T-cell (primary cell): ENCODE data around the gene TKFC. TPM values are rescaled to one million over a fixed set of nuclear protein-coding genes. Genes with fewer than 3 reads are reported as not detected.

Source experiments
- ATAC-seq, 4 experiments: fragments of 200-7000 bp in 3 of 4; fragments of 150-1000 bp in 1 of 4; cut with Tn5 transposase; replicated peaks in 1 of 4; 1 replicate in 3 of 4; 2 replicates in 1 of 4; pipeline ENCODE4 v1.10.0; 2021; ENCODE audit warnings: moderate library complexity in 3 of 4, mild to moderate bottlenecking in 2 of 4, moderate number of reproducible peaks in 1 of 4
- CTCF ChIA-PET, 2 donors: fragments of 300-600 bp; sonication (Branson Sonifier 250); formaldehyde crosslinking; loops; one replicate each; lab custom pipeline; 2022; ENCODE audit warnings: antibody characterized with exemption in 2 of 2; lab: Charles Lee
- POLR2A ChIA-PET, 2 donors: fragments of 300-600 bp; sonication (Branson Sonifier 250); formaldehyde crosslinking; loops; one replicate each; lab custom pipeline; 2022; ENCODE audit warnings: antibody characterized with exemption in 2 of 2; lab: Charles Lee
- DNase-seq, 35 experiments: peaks; one replicate each; pipeline versions ENCODE4 v3.0.0 to v3.0.0-alpha.2; 2013 to 2023
- H3K27ac ChIP-seq: one replicate; pipeline ENCODE4 v1.5.1; 2013; ENCODE audit warnings: low read length
- H3K27me3 ChIP-seq, 2 experiments: replicated peaks in 1 of 2; 1 replicate in 1 of 2; 2 replicates in 1 of 2; pipeline versions ENCODE4 v1.6.1 to v1.7.0; 2013; ENCODE audit warnings: low read length in 1 of 2, mixed read lengths in 1 of 2; ENCODE audit not compliant: control insufficient read depth in 2 of 2, insufficient read depth in 2 of 2; ENCODE audit errors: extremely low read depth in 1 of 2
- H3K36me3 ChIP-seq, 2 donors: 1 replicate in 1 of 2; 2 replicates in 1 of 2; pipeline versions ENCODE4 v1.6.1 to v1.7.0; 2013; ENCODE audit warnings: low read length in 1 of 2; ENCODE audit not compliant: control insufficient read depth in 2 of 2, insufficient read depth in 1 of 2; ENCODE audit errors: extremely low read depth in 1 of 2
- H3K4me1 ChIP-seq, 2 experiments: 1 replicate in 1 of 2; 2 replicates in 1 of 2; pipeline versions ENCODE4 v1.6.1 to v1.7.0; 2013; ENCODE audit warnings: low read length in 2 of 2, mixed read lengths in 1 of 2; ENCODE audit not compliant: insufficient read depth in 2 of 2, control insufficient read depth in 1 of 2; ENCODE audit errors: extremely low read depth in 1 of 2
- H3K4me3 ChIP-seq, 2 donors: 1 replicate in 1 of 2; 2 replicates in 1 of 2; pipeline versions ENCODE4 v1.5.1 to v1.7.0; 2013; ENCODE audit warnings: mild to moderate bottlenecking in 2 of 2, low read length in 1 of 2, moderate library complexity in 1 of 2; ENCODE audit not compliant: control insufficient read depth in 1 of 2; ENCODE audit errors: extremely low read depth in 1 of 2
- H3K9me3 ChIP-seq: 2 replicates; pipeline ENCODE4 v1.7.0; 2013
- H3K27ac Mint-ChIP-seq, 2 donors: one replicate each; pipeline ENCODE4 v1.8.0; 2020 to 2021; ENCODE audit warnings: mild to moderate bottlenecking in 2 of 2, mixed read lengths in 2 of 2
- H3K27me3 Mint-ChIP-seq, 2 donors: one replicate each; pipeline ENCODE4 v1.8.0; 2021 to 2022; ENCODE audit warnings: mixed read lengths in 2 of 2
- H3K36me3 Mint-ChIP-seq: one replicate; pipeline ENCODE4 v1.8.0; 2021; ENCODE audit warnings: mixed read lengths
- H3K4me1 Mint-ChIP-seq, 3 donors: one replicate each; pipeline ENCODE4 v1.8.0; 2020 to 2022; ENCODE audit warnings: mixed read lengths in 3 of 3, mild to moderate bottlenecking in 1 of 3
- H3K4me3 Mint-ChIP-seq, 3 donors: one replicate each; pipeline ENCODE4 v1.8.0; 2020 to 2022; ENCODE audit warnings: mild to moderate bottlenecking in 3 of 3, mixed read lengths in 3 of 3, moderate library complexity in 3 of 3
- H3K9me3 Mint-ChIP-seq, 3 donors: one replicate each; pipeline ENCODE4 v1.8.0; 2020 to 2022; ENCODE audit warnings: mixed read lengths in 3 of 3
- WGBS: methylation state at CpG from one replicate; pipeline ENCODE4 v1.1.5; 2013; ENCODE audit warnings: missing lambda C conversion rate; ENCODE audit not compliant: insufficient coverage; 5-methylcytosine and 5-hydroxymethylcytosine counted together
- total RNA-seq, 35 experiments: library from RNA in 6 of 35; stranded (reverse) in 6 of 35; fragments of 120-200 nt in 1 of 35; gene quantifications; one replicate each; pipeline versions ENCODE4 v1.2.1 to v1.2.4 and lab custom pipeline; 2013 to 2026

TKFC gene
- total RNA-seq, 5 donors from 2014 or later (not counting 1 experiment from before 2014, with no cell fraction given) = 30.9 to 53.9 (median 46.6) TPM

DNA sequence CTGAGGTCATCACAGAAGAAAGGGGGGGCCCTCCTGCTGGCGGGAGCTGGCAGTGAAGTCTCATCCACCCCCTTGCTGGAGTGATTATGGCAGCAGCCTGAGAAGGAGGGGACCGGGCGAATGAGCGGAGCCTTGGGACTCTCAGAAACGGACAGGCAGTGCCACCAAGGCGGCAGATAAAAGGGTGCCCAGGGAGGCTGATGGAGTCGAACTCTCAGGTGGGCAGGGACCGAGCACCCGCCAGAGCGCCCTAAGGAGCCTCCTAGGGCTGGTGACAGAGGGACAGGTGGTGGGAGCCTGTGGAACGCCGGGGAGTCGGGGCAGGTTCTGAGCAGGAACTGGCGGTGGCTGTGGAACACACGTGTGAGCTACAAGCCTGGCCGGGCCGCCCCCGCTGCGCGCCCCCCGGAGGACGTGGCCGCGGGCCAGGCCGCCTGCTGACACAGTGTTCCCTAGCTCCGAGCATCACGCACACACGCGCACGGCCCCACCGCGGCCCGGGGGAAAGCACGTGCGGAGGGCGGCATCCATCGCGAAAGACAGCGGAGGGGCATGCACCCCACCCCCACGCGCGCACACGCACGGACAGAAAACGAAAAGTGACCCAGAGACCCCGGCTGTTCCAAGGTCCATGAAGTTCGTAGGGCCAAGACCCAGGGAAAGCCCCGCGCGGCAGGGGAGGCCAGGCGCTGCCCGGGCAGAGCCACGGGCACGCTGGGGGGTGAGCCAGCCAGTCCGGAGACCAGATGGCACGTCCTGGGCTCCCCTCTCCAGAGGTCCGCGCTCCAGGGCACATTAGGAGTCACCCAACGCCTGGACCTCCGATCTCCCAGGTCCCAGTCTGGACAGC, 38.9 kb upstream of the TKFC start:
- peaks cover 0 to 41% of the 10 kb centered on the region in 2 experiments for H3K27me3 ChIP-seq
- H3K4me1 ChIP-seq = peaks cover 5 to 32% of the 10 kb centered on the region in 2 experiments
- H3K4me3 ChIP-seq = peak overlapping the region; percentile 39 to 71
- Mint-ChIP-seq H3K27ac (no peak overlapping the region), H3K36me3 (peaks cover 15% of the 10 kb centered on the region), H3K4me1 (peaks cover 29 to 35% (median 29%) of the 10 kb centered on the region in 3 donors), H3K9me3 (no peaks in the 10 kb centered on the region), H3K4me3 (peak overlapping the region; percentile 68 to 80 (median 76)), H3K27me3 (peaks cover 9 to 23% of the 10 kb centered on the region in 2 donors)
- POLR2A ChIA-PET = no interaction called here
- no peak overlapping the region for H3K27ac ChIP-seq
- DNase-seq = peak in 13 of 35 experiments; percentile 1 to 35 (median 7)
- 3% methylated on average over 55 of the region's 60 CpGs for WGBS
- CTCF ChIA-PET = interaction anchor here in 1 of 2 donors (1.0 kb wide), 1 partner anchor 42 kb away, joined by 4 read pairs; no protein-coding TSS in a partner anchor
- no peaks in the 10 kb centered on the region for H3K9me3 ChIP-seq
- ATAC-seq = peak; percentile 31 to 40 (median 38)
- peaks cover 0 to 4% of the 10 kb centered on the region in 2 donors for H3K36me3 ChIP-seq

DNA sequence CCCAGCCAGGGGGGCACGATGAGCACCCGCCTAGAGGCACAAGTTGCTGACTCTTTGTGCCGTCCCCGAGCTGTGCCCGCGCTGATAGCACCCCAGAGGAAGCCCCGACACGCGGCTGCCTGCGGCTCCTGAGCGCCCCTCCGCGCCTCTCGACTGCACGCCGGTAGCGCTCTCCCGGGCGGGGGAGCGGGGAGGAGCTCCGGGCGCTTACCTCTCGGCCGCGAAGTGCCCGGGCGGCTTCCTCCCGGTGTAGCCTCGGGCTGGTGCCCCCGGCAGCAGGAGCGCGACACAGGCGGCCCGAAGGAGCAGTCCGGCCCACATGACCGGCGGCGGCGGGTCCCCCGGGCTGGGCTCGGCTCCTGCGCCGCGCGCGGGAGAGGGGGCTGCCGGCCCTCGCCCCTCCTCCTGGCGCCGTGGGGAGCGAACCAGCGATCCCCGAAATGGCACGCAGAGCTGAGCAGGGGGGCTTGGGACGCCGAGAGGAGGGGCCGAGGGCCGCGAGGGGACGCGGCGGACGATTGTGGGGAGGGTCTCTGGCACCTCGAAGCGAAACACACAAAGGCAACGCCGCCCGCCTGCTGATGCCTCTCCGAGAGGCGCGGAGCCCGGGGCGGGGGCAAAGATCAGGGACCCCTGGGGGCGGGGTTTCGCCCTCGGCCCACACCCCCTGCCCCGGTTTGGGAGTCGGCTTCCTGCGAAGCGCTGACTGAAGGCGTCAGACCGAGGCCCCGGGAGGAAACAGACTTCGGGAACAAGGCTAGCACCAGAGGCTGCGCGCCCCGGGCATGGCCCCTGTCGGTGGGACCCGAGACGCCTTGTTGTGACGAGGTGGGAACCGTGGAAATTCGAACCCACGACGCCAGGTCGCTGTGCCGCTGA, 38.1 kb upstream of the TKFC start, which contains the start of gene VWCE:
Gene VWCE, minus strand, starts transcription at position 600 of the 879 bp plus-strand sequence. Its CDS starts 279 bp downstream, at position 321.
- peaks cover 20% of the 10 kb centered on the region for H3K36me3 Mint-ChIP-seq
- no peaks in the 10 kb centered on the region for H3K9me3 ChIP-seq
- ATAC-seq (peak; percentile 87 to 91 (median 88)), DNase-seq (peak; percentile 21 to 71 (median 54))
- ChIA-PET POLR2A (no interaction called here), CTCF (interaction anchor here in 1 of 2 donors (1.0 kb wide), 1 partner anchor 41 kb away, joined by 4 read pairs; no protein-coding TSS in a partner anchor)
- H3K9me3 Mint-ChIP-seq = no peaks in the 10 kb centered on the region
- peak within 1 kb of the TSS; percentile 46 to 71 for H3K4me3 ChIP-seq
- peak within 1 kb of the TSS; percentile 68 to 80 (median 76) for H3K4me3 Mint-ChIP-seq
- H3K27ac Mint-ChIP-seq = no peak within 1 kb of the TSS
- H3K27me3 ChIP-seq = peaks cover 0 to 41% of the 10 kb centered on the region in 2 experiments
- peaks cover 9 to 23% of the 10 kb centered on the region in 2 donors for H3K27me3 Mint-ChIP-seq
- WGBS = under 1% methylated on average over 96 of the region's 97 CpGs
- H3K4me1 Mint-ChIP-seq = peaks cover 36 to 40% (median 37%) of the 10 kb centered on the region in 3 donors
- H3K27ac ChIP-seq = no peak within 1 kb of the TSS
- peaks cover 0 to 9% of the 10 kb centered on the region in 2 donors for H3K36me3 ChIP-seq
- H3K4me1 ChIP-seq = peaks cover 5 to 32% of the 10 kb centered on the region in 2 experiments

- H3K4me1 ChIP-seq = peaks cover 5 to 32% of the 10 kb centered on the region in 2 experiments
- peaks cover 0 to 41% of the 10 kb centered on the region in 2 experiments for H3K27me3 ChIP-seq
- H3K9me3 Mint-ChIP-seq = no peaks in the 10 kb centered on the region
- H3K4me1 Mint-ChIP-seq = peaks cover 36 to 40% (median 40%) of the 10 kb centered on the region in 3 donors
- DNase-seq = peak in 1 of 35 experiments; percentile 6
- H3K36me3 Mint-ChIP-seq = peaks cover 25% of the 10 kb centered on the region
- no peak for ATAC-seq
- ChIA-PET POLR2A (no interaction called here), CTCF (no interaction called here)
- H3K36me3 ChIP-seq = peaks cover 0 to 15% of the 10 kb centered on the region in 2 donors
- H3K9me3 ChIP-seq = no peaks in the 10 kb centered on the region
- 57% methylated on average over 9 of the region's 12 CpGs for WGBS
- peak overlapping the region; percentile 46 to 71 for H3K4me3 ChIP-seq
- H3K27ac ChIP-seq = no peak overlapping the region
- H3K4me3 Mint-ChIP-seq = peak overlapping the region; percentile 21 to 80 (median 45)
- H3K27me3 Mint-ChIP-seq = peaks cover 9 to 23% of the 10 kb centered on the region in 2 donors
- no peak overlapping the region for H3K27ac Mint-ChIP-seq
Measured at GRCh38 chr11:61295596-61295926, 37.5 kb upstream of the TKFC start.

DNA sequence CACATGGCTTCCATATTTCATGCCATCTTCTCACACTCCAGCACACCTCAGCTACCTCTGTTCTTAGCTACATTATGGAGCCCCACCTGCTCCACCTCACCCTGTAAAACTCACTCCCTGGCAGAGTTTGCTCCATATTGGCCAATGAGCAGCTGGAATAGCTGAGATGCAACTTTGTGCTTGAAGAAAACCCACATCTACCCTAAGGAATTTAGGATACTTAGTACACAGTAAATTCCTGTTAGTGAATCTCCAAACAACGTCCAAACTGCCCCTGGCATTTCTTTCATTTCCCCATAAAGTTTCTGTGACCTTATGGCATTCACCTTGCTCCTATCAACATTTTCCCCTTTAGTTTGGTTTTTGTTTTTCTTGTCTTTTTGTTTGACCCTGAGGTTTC, 35.7 kb upstream of the TKFC start:
- Histone ChIP-seq H3K36me3 (peaks cover 3 to 32% of the 10 kb centered on the region in 2 donors), H3K27me3 (peaks cover 0 to 28% of the 10 kb centered on the region in 2 experiments), H3K27ac (no peak overlapping the region), H3K9me3 (no peaks in the 10 kb centered on the region), H3K4me3 (no peak overlapping the region), H3K4me1 (peaks cover 5 to 32% of the 10 kb centered on the region in 2 experiments)
- no peak for DNase-seq
- Mint-ChIP-seq H3K27ac (peak overlapping the region in 1 of 2 donors; percentile 30), H3K4me1 (peaks cover 39 to 44% (median 40%) of the 10 kb centered on the region in 3 donors), H3K4me3 (peak overlapping the region in 1 of 3 donors; percentile 53), H3K27me3 (peaks cover 6 to 13% of the 10 kb centered on the region in 2 donors), H3K36me3 (peaks cover 41% of the 10 kb centered on the region), H3K9me3 (no peaks in the 10 kb centered on the region)
- ATAC-seq = no peak
- CTCF ChIA-PET = no interaction called here
- no CpG with 5 or more reads among the region's 1 CpG for WGBS
- POLR2A ChIA-PET = no interaction called here

DNA sequence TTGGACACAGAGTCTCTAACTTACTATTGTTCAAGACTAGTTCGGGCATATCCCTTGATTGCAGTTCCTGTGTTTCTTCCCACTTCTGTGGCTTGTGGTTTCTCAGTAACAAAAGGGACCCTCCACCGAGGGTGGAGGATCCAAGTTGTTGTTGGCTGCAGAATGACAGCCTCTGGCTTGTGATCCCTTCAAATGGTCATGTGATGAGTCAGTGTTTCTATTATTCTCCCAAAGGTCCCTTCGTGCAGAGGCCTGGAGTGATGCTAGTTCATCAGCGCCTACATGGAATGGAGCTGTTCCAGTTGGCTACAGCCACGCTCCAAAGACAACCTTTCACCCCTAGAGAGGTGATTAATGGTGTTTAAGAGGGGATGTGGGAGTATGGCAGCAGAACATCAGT, 35.3 kb upstream of the TKFC start:
- ChIA-PET CTCF (no interaction called here), POLR2A (no interaction called here)
- Histone ChIP-seq H3K27ac (no peak overlapping the region), H3K27me3 (peaks cover 0 to 24% of the 10 kb centered on the region in 2 experiments), H3K9me3 (no peaks in the 10 kb centered on the region), H3K36me3 (peaks cover 7 to 36% of the 10 kb centered on the region in 2 donors), H3K4me1 (peaks cover 5 to 32% of the 10 kb centered on the region in 2 experiments), H3K4me3 (no peak overlapping the region)
- Mint-ChIP-seq H3K4me1 (peaks cover 39 to 44% (median 40%) of the 10 kb centered on the region in 3 donors), H3K4me3 (peak overlapping the region in 1 of 3 donors; percentile 53), H3K27me3 (peaks cover 3 to 10% of the 10 kb centered on the region in 2 donors), H3K27ac (peak overlapping the region in 1 of 2 donors; percentile 30), H3K9me3 (no peaks in the 10 kb centered on the region), H3K36me3 (peaks cover 43% of the 10 kb centered on the region)
- WGBS = no CpG with 5 or more reads among the region's 5 CpGs
- DNase-seq = no peak
- ATAC-seq = no peak
